H9 (cell line): ENCODE results near the gene SIKE1. TPM values are rescaled to one million over a fixed set of nuclear protein-coding genes. Genes with fewer than 3 reads are reported as not detected.

Experiments used
- DNase-seq: peaks from one replicate; pipeline ENCODE4 v3.0.0-alpha.2; 2017
- H2AFZ ChIP-seq: one replicate; pipeline ENCODE4 v1.6.1; 2013; ENCODE audit warnings: mild to moderate bottlenecking, low read length, control low read depth, moderate library complexity
- H2AK5ac ChIP-seq: 2 replicates; pipeline ENCODE4 v1.6.1; 2013; ENCODE audit warnings: low read length, control low read depth, mixed read lengths; ENCODE audit not compliant: insufficient read length
- H2BK120ac ChIP-seq: one replicate; pipeline ENCODE4 v1.6.1; 2013; ENCODE audit warnings: low read depth, mild to moderate bottlenecking, low read length, control low read depth, inconsistent platforms; ENCODE audit not compliant: poor library complexity, severe bottlenecking
- H2BK12ac ChIP-seq: 2 replicates; pipeline ENCODE4 v1.6.1; 2013; ENCODE audit warnings: low read length, control low read depth, mixed read lengths, low read depth; ENCODE audit not compliant: insufficient read length
- H2BK15ac ChIP-seq: 2 replicates; pipeline ENCODE4 v1.6.1; 2013; ENCODE audit warnings: low read depth, low read length, control low read depth
- H2BK20ac ChIP-seq: one replicate; pipeline ENCODE4 v1.6.1; 2013; ENCODE audit warnings: low read depth, mild to moderate bottlenecking, low read length, control low read depth, inconsistent platforms; ENCODE audit not compliant: poor library complexity, severe bottlenecking
- H2BK5ac ChIP-seq: 2 replicates; pipeline ENCODE4 v1.6.1; 2013; ENCODE audit warnings: low read length, control low read depth, mixed read lengths; ENCODE audit not compliant: insufficient read length
- H3K14ac ChIP-seq: 2 replicates; pipeline ENCODE4 v1.6.1; 2013; ENCODE audit warnings: low read length, control low read depth; ENCODE audit not compliant: insufficient read depth
- H3K18ac ChIP-seq: 2 replicates; pipeline ENCODE4 v1.6.1; 2013; ENCODE audit warnings: low read depth, mild to moderate bottlenecking, mixed read lengths, low read length, control low read depth; ENCODE audit not compliant: insufficient read length
- H3K23ac ChIP-seq: 2 replicates; pipeline ENCODE4 v1.6.1; 2013; ENCODE audit warnings: low read length, control low read depth, mixed read lengths, low read depth; ENCODE audit not compliant: insufficient read length
- H3K23me2 ChIP-seq: 2 replicates; pipeline ENCODE4 v1.6.1; 2013; ENCODE audit warnings: low read depth, mild to moderate bottlenecking, mixed read lengths, low read length, control low read depth; ENCODE audit not compliant: insufficient read length, poor library complexity, severe bottlenecking
- H3K27ac ChIP-seq: 2 replicates; pipeline ENCODE4 v1.5.1; 2013; ENCODE audit warnings: low read length, control low read depth, mixed read lengths, low read depth; ENCODE audit not compliant: insufficient read length
- H3K27me3 ChIP-seq: 2 replicates; pipeline ENCODE4 v1.6.1; 2013; ENCODE audit warnings: low read length, control low read depth, inconsistent platforms; ENCODE audit not compliant: insufficient read depth
- H3K4ac ChIP-seq: 2 replicates; pipeline ENCODE4 v1.6.1; 2013; ENCODE audit warnings: low read depth, mild to moderate bottlenecking, control low read depth, inconsistent platforms, low read length, moderate library complexity
- H3K4me1 ChIP-seq: 2 replicates; pipeline ENCODE4 v1.6.1; 2013; ENCODE audit warnings: low read length, control low read depth, inconsistent platforms; ENCODE audit not compliant: insufficient read depth
- H3K4me2 ChIP-seq: 2 replicates; pipeline ENCODE4 v1.6.1; 2013; ENCODE audit warnings: low read length, control low read depth, mixed read lengths; ENCODE audit not compliant: insufficient read length, insufficient read depth
- H3K56ac ChIP-seq: 2 replicates; pipeline ENCODE4 v1.6.1; 2013; ENCODE audit warnings: low read depth, mild to moderate bottlenecking, mixed read lengths, low read length, control low read depth; ENCODE audit not compliant: insufficient read length
- H3K79me1 ChIP-seq: 2 replicates; pipeline ENCODE4 v1.6.1; 2013; ENCODE audit warnings: low read depth, mild to moderate bottlenecking, moderate library complexity, low read length, control low read depth, inconsistent platforms; ENCODE audit not compliant: insufficient read depth, poor library complexity, severe bottlenecking
- H3K79me2 ChIP-seq: 2 replicates; pipeline ENCODE4 v1.6.1; 2013; ENCODE audit warnings: low read length, control low read depth, inconsistent platforms; ENCODE audit not compliant: insufficient read depth
- H3K9ac ChIP-seq: 2 replicates; pipeline ENCODE4 v1.6.1; 2013; ENCODE audit warnings: low read length, control low read depth, mixed read lengths; ENCODE audit not compliant: insufficient read length; ENCODE audit errors: extremely low read depth
- H3K9me3 ChIP-seq: one replicate; pipeline ENCODE4 v1.6.1; 2013; ENCODE audit warnings: low read depth, low read length, inconsistent platforms; ENCODE audit not compliant: control insufficient read depth
- H3T11ph ChIP-seq: one replicate; pipeline ENCODE4 v1.6.1; 2013; ENCODE audit warnings: mild to moderate bottlenecking, low read length, control low read depth, inconsistent platforms
- H4K20me1 ChIP-seq: one replicate; pipeline ENCODE4 v1.6.1; 2013; ENCODE audit not compliant: control insufficient read depth, insufficient read length, insufficient read depth
- H4K5ac ChIP-seq: 2 replicates; pipeline ENCODE4 v1.6.1; 2013; ENCODE audit warnings: low read depth, mild to moderate bottlenecking, mixed read lengths, low read length, control low read depth; ENCODE audit not compliant: insufficient read length
- H4K8ac ChIP-seq: replicated peaks from 2 replicates; pipeline ENCODE4 v1.6.1; 2013; ENCODE audit warnings: low read length, control low read depth, mixed read lengths, low read depth; ENCODE audit not compliant: insufficient read length
- H4K91ac ChIP-seq: 2 replicates; pipeline ENCODE4 v1.6.1; 2013; ENCODE audit warnings: low read depth, mild to moderate bottlenecking, moderate library complexity, mixed read lengths, low read length, control low read depth; ENCODE audit not compliant: insufficient read length
- H3K27ac Mint-ChIP-seq, 3 experiments: 2 replicates in 2 of 3; 3 replicates in 1 of 3; pipeline ENCODE4 v1.8.0; 2020 to 2021; ENCODE audit warnings: mixed read lengths in 3 of 3, mild to moderate bottlenecking in 1 of 3, moderate library complexity in 1 of 3
- H3K27me3 Mint-ChIP-seq: 2 replicates; pipeline ENCODE4 v1.8.0; 2021; ENCODE audit warnings: low read depth, mild to moderate bottlenecking, moderate library complexity, mixed read lengths
- H3K36me3 Mint-ChIP-seq, 3 experiments: 2 replicates in 2 of 3; 3 replicates in 1 of 3; pipeline ENCODE4 v1.8.0; 2020 to 2021; ENCODE audit warnings: low read depth in 3 of 3, mixed read lengths in 3 of 3; ENCODE audit not compliant: insufficient read depth in 1 of 3
- H3K4me1 Mint-ChIP-seq, 2 experiments: 2 replicates each; pipeline ENCODE4 v1.8.0; 2020; ENCODE audit warnings: mixed read lengths in 2 of 2
- H3K4me3 Mint-ChIP-seq, 2 experiments: 2 replicates in 1 of 2; 3 replicates in 1 of 2; pipeline ENCODE4 v1.8.0; 2020 to 2021; ENCODE audit warnings: mild to moderate bottlenecking in 2 of 2, mixed read lengths in 2 of 2, moderate library complexity in 1 of 2
- H3K9me3 Mint-ChIP-seq, 2 experiments: 2 replicates in 1 of 2; 3 replicates in 1 of 2; pipeline ENCODE4 v1.8.0; 2020; ENCODE audit warnings: mild to moderate bottlenecking in 2 of 2, mixed read lengths in 2 of 2, moderate library complexity in 1 of 2
- WGBS: extraction: QIAGEN DNeasy Blood & Tissue Kit; methylation state at CpG from one replicate; pipeline ENCODE4 v1.1.7; 2013; ENCODE audit warnings: missing lambda C conversion rate, low lambda C conversion rate, mixed read lengths; ENCODE audit not compliant: insufficient read length; ENCODE audit errors: extremely low coverage; 5-methylcytosine and 5-hydroxymethylcytosine counted together
- total RNA-seq: library from RNA; stranded (reverse); gene quantifications from 2 replicates; pipeline ENCODE4 v1.2.1, GENCODE V29; 2021
- TF ChIP-seq, protein P1 (sequence below): fragments of 200-600 bp; sonication (generic); conservative IDR thresholded peaks from 3 replicates; pipeline ENCODE4 v1.8.0; 2021; ENCODE audit warnings: antibody characterized with exemption, mild to moderate bottlenecking

SIKE1 gene
- total RNA-seq, 1 experiment from 2014 or later: 75.3 TPM

DNA sequence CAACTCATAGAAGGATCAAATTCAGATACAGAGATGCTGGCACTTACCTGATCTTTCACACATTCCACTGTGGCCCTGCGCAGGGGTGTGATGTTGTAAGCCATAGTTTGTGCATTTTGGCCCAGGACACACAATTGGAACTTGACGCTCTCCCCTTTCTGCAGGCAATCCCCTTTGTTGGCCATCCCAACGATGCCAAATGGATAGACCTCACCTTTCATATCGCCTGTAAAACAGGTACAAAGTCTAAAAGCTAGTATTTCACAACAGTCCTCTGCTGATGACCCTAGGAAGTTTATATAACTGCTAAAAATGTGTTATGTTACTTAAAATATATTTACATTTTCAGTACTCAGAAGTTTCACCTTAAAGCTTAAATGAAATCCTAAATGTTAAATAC lies 60.0 kb downstream of the SIKE1 start:
- H3K9ac ChIP-seq: no peak overlapping the region
- Mint-ChIP-seq H3K27ac (no peak overlapping the region), H3K4me1 (peaks cover 8 to 13% of the 10 kb centered on the region in 2 experiments), H3K27me3 (no peaks in the 10 kb centered on the region), H3K36me3 (peaks cover 48 to 87% (median 87%) of the 10 kb centered on the region in 3 experiments; a peak in 6 of 7 replicates), H3K4me3 (no peak overlapping the region), H3K9me3 (no peaks in the 10 kb centered on the region)
- H3K27ac ChIP-seq: no peak overlapping the region
- H4K91ac ChIP-seq: no peak overlapping the region
- no peak overlapping the region for H2BK5ac ChIP-seq
- no peaks in the 10 kb centered on the region for H3K9me3 ChIP-seq
- no peak overlapping the region for H3K14ac ChIP-seq
- H3K27me3 ChIP-seq: no peaks in the 10 kb centered on the region
- H2AFZ ChIP-seq: no peak overlapping the region
- no peak overlapping the region for H4K8ac ChIP-seq
- H3K56ac ChIP-seq: no peak overlapping the region
- H4K5ac ChIP-seq: no peak overlapping the region
- H2AK5ac ChIP-seq: no peak overlapping the region
- H3K4ac ChIP-seq: no peak overlapping the region
- no peak overlapping the region for H2BK20ac ChIP-seq
- no peak overlapping the region for H3K18ac ChIP-seq
- no peak overlapping the region for H3T11ph ChIP-seq
- H2BK120ac ChIP-seq: no peak overlapping the region
- H2BK15ac ChIP-seq: no peak overlapping the region
- WGBS: no CpG with 5 or more reads among the region's 4 CpGs
- peaks cover 3% of the 10 kb centered on the region; the same call in 1 of the 2 replicates for H3K79me2 ChIP-seq
- H4K20me1 ChIP-seq: no peaks in the 10 kb centered on the region
- no peak overlapping the region for H2BK12ac ChIP-seq
- H3K23ac ChIP-seq: no peak overlapping the region
- no peak overlapping the region for H3K4me2 ChIP-seq
- H3K23me2 ChIP-seq: peaks cover 4% of the 10 kb centered on the region
- H3K4me1 ChIP-seq: no peaks in the 10 kb centered on the region
- DNase-seq: no peak
- no peaks in the 10 kb centered on the region for H3K79me1 ChIP-seq
- TF ChIP-seq, protein P1, sequence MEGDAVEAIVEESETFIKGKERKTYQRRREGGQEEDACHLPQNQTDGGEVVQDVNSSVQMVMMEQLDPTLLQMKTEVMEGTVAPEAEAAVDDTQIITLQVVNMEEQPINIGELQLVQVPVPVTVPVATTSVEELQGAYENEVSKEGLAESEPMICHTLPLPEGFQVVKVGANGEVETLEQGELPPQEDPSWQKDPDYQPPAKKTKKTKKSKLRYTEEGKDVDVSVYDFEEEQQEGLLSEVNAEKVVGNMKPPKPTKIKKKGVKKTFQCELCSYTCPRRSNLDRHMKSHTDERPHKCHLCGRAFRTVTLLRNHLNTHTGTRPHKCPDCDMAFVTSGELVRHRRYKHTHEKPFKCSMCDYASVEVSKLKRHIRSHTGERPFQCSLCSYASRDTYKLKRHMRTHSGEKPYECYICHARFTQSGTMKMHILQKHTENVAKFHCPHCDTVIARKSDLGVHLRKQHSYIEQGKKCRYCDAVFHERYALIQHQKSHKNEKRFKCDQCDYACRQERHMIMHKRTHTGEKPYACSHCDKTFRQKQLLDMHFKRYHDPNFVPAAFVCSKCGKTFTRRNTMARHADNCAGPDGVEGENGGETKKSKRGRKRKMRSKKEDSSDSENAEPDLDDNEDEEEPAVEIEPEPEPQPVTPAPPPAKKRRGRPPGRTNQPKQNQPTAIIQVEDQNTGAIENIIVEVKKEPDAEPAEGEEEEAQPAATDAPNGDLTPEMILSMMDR: no peak

Other genes with a start within 250 kb of the SIKE1 start
- 72.1 and 75.3 TPM in 2 replicates for gene BCAS2, start 199.1 kb downstream of the SIKE1 start, total RNA-seq
- 3.4 and 3.6 TPM in 2 replicates for gene DENND2C, start 110.6 kb downstream of the SIKE1 start, total RNA-seq
- not detected in 2 replicates for gene AMPD1, start 85.1 kb downstream of the SIKE1 start, total RNA-seq
- 72.9 and 73.4 TPM in 2 replicates for gene NRAS, start 63.9 kb downstream of the SIKE1 start, total RNA-seq
- 630 and 645 TPM in 2 replicates for gene CSDE1, start 22.7 kb downstream of the SIKE1 start, total RNA-seq
- gene SYCP1, start 74.2 kb upstream of the SIKE1 start, total RNA-seq: not detected in 2 replicates
- gene TSHB, start 249.1 kb upstream of the SIKE1 start, total RNA-seq: not detected in 2 replicates